Suprapubic skin (tissue), 4 donors: Measurements from ENCODE around the gene SHC4. TPM values are rescaled to one million over a fixed set of nuclear protein-coding genes. Genes with fewer than 3 reads are reported as not detected.

Source experiments
- DNase-seq, 2 donors: peaks; one replicate each; pipeline ENCODE4 v3.0.0-alpha.2; 2019; ENCODE audit warnings: low spot score in 2 of 2
- H3K27ac ChIP-seq: fragments of 200-600 bp; sonication (generic); one replicate; pipeline ENCODE4 v1.5.1; 2019
- H3K27me3 ChIP-seq: fragments of 200-600 bp; sonication (generic); one replicate; pipeline ENCODE4 v1.5.1; 2019
- H3K36me3 ChIP-seq: fragments of 200-600 bp; sonication (generic); one replicate; pipeline ENCODE4 v1.5.1; 2019
- H3K4me1 ChIP-seq: fragments of 200-600 bp; sonication (generic); one replicate; pipeline ENCODE4 v1.5.1; 2019
- H3K4me3 ChIP-seq: fragments of 200-600 bp; sonication (generic); one replicate; pipeline ENCODE4 v1.5.1; 2019; ENCODE audit warnings: mild to moderate bottlenecking
- H3K9me3 ChIP-seq: fragments of 200-600 bp; sonication (generic); one replicate; pipeline ENCODE4 v1.5.1; 2019
- CTCF ChIP-seq, 2 donors: fragments of 200-600 bp in 1 of 2; fragments of 450-650 bp in 1 of 2; sonication (generic) in 1 of 2; IDR thresholded peaks; one replicate each; pipeline ENCODE4 v1.5.1; 2016 to 2019; ENCODE audit warnings: antibody characterized with exemption in 2 of 2, mild to moderate bottlenecking in 1 of 2, moderate library complexity in 1 of 2
- EP300 ChIP-seq: sonication (generic); formaldehyde crosslinking; IDR thresholded peaks from one replicate; pipeline ENCODE4 v1.6.1; 2017; ENCODE audit warnings: antibody characterized with exemption
- POLR2A ChIP-seq, 2 donors: fragments of 450-650 bp; IDR thresholded peaks; one replicate each; pipeline ENCODE4 v1.6.1; 2017; ENCODE audit warnings: antibody characterized with exemption in 2 of 2, mild to moderate bottlenecking in 2 of 2, moderate library complexity in 2 of 2
- POLR2AphosphoS5 ChIP-seq, 3 donors: sonication (generic); formaldehyde crosslinking; IDR thresholded peaks; one replicate each; pipeline ENCODE4 v1.6.1; 2017; ENCODE audit warnings: antibody characterized with exemption in 3 of 3
- WGBS: methylation state at CpG from one replicate; pipeline ENCODE4 v1.1.5; 2018; 5-methylcytosine and 5-hydroxymethylcytosine counted together
- total RNA-seq, 4 donors: library from RNA; depleted of rRNA; stranded (reverse); fragments of >200 nt; gene quantifications; one replicate each; pipeline ENCODE4 v1.1.0, GENCODE V29; 2016

Gene SHC4
- total RNA-seq, 4 donors from 2014 or later, result 1.4 to 2.5 (median 1.6) TPM

- Histone ChIP-seq H3K27me3 (no peaks in the 10 kb centered on the region), H3K27ac (no peak overlapping the region), H3K36me3 (no peaks in the 10 kb centered on the region), H3K9me3 (no peaks in the 10 kb centered on the region), H3K4me1 (no peaks in the 10 kb centered on the region), H3K4me3 (no peak overlapping the region)
- no peak for TF ChIP-seq POLR2A (IDR thresholded peaks at IDR 0.05)
- no peak for TF ChIP-seq CTCF (IDR thresholded peaks at IDR 0.05)
- no peak for DNase-seq
- WGBS, result 94% methylated on average over 4 of the region's 4 CpGs
Observed at GRCh38 chr15:48899793-48900192, 63.9 kb downstream of the SHC4 start.

DNA sequence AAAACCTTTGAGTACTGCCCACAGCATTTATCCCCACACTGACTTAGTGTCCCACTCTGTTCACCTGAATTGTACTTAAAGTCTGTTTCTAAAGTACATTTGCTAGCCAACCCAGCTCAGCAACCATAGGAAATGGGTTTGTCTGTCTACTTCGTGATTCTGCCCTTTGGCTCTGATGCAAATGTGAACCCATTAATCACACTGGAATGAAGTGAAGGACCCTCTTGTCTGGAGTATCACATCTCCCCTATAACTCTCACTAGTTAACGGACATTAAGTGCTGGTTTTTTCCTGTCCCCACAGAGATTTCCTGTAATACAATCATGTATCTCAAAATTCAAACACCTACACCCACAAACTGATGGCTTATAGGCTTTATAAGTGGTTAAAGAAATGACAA, 65.3 kb downstream of the SHC4 start:
- no peak overlapping the region for H3K4me3 ChIP-seq
- no peaks in the 10 kb centered on the region for H3K36me3 ChIP-seq
- TF ChIP-seq EP300 (no peak), POLR2AphosphoS5 (IDR thresholded peaks at IDR 0.05) (no peak), CTCF (IDR thresholded peaks at IDR 0.05) (no peak), POLR2A (IDR thresholded peaks at IDR 0.05) (no peak)
- no peaks in the 10 kb centered on the region for H3K27me3 ChIP-seq
- no peak for DNase-seq
- H3K4me1 ChIP-seq, result no peaks in the 10 kb centered on the region
- WGBS, result 49% methylated on average over 2 of the region's 2 CpGs
- H3K9me3 ChIP-seq, result no peaks in the 10 kb centered on the region
- peak overlapping the region; percentile 83 for H3K27ac ChIP-seq

DNA sequence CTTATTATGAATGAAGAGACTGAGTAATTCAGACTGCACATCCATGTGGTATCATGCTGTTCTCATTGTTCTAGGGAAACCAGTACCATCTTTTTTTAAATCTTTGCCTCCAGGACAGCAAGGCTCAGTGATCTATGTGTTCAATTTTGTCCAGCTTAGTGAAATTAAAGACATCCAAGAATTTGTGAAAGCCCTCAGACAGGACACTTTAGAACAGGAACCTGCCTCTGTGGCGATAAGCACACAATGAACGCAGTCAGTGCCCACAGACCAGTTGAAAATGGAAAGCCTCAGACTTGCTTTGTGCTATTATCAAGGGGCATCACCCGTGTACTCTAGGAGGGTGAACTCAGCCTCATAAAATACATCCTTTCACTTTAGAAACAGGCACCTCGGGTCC, 65.7 kb downstream of the SHC4 start:
- no peaks in the 10 kb centered on the region for H3K4me1 ChIP-seq
- H3K9me3 ChIP-seq, result no peaks in the 10 kb centered on the region
- peak overlapping the region; percentile 39 for H3K4me3 ChIP-seq
- H3K27ac ChIP-seq, result peak overlapping the region; percentile 83
- no peaks in the 10 kb centered on the region for H3K27me3 ChIP-seq
- no peak for TF ChIP-seq EP300
- TF ChIP-seq POLR2A (IDR thresholded peaks at IDR 0.05), result no peak
- TF ChIP-seq POLR2AphosphoS5 (IDR thresholded peaks at IDR 0.05), result no peak
- TF ChIP-seq CTCF (IDR thresholded peaks at IDR 0.05), result no peak
- no peak for DNase-seq
- WGBS, result 60% methylated on average over 4 of the region's 4 CpGs
- no peaks in the 10 kb centered on the region for H3K36me3 ChIP-seq

DNA sequence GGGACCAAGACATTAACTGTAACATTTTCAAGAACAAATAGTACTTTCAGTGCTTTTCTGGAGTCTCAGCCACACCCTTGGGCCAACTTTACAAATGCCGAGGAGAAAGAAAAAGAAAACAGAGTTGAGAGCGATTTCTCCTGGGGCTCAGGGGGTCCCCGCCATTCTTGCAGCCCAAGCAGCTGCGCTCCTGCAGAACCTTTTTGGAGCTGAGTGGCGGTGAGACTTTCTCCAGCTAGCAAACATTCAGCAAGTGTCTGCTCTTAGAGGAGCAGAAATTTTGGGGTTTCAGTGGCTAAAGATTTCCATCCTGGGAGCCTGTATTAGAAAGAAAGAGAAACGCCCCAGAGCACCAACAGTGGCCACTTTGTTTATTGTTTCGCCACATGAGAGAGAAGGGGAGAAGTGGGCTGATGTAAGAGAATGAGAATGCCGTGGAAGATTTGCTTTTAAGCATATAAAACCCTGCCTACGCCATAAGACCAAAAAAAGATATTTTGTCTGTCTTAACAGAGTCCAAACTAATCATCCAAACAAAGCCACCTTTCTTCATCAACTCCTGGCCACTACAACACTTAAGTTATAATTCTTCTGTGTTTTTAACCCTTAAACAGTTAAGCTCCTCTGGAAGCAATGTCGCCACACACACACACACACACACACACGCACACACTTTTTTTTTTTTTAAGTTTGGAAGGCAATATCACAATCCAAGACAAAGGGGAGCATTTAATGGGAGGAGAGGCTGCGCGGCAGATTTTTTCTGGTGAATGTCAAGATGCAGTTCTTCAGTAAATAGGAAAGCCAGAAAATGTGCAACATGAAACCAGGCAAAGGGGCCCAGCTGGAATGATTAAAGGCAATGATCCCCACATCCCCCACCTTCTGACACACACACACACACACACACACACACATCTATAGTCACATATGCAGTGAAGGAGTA, 66.6 kb downstream of the SHC4 start:
- Histone ChIP-seq H3K4me1 (no peaks in the 10 kb centered on the region), H3K9me3 (no peaks in the 10 kb centered on the region), H3K4me3 (peak overlapping the region; percentile 39), H3K27ac (peak overlapping the region; percentile 83), H3K36me3 (no peaks in the 10 kb centered on the region), H3K27me3 (no peaks in the 10 kb centered on the region)
- WGBS, result 35% methylated on average over 13 of the region's 13 CpGs
- TF ChIP-seq CTCF (IDR thresholded peaks at IDR 0.05) (no peak), EP300 (no peak), POLR2AphosphoS5 (IDR thresholded peaks at IDR 0.05) (no peak), POLR2A (IDR thresholded peaks at IDR 0.05) (no peak)
- no peak for DNase-seq

GRCh38 chr15:48893311-48893710, 70.4 kb downstream of the SHC4 start:
- WGBS, result 76% methylated on average over 3 of the region's 3 CpGs
- H3K27ac ChIP-seq, result no peak overlapping the region
- H3K27me3 ChIP-seq, result no peaks in the 10 kb centered on the region
- no peaks in the 10 kb centered on the region for H3K9me3 ChIP-seq
- no peak overlapping the region for H3K4me3 ChIP-seq
- no peaks in the 10 kb centered on the region for H3K36me3 ChIP-seq
- no peak for DNase-seq
- no peaks in the 10 kb centered on the region for H3K4me1 ChIP-seq
- no peak for TF ChIP-seq EP300
